Vagina (tissue), 2 donors: ENCODE data around the gene DIPK2A.
A peak's percentile ranks its signal among the peaks of the same experiment; 100 is the strongest.

Source experiments
- POLR2A ChIP-seq, 2 donors: fragments of 450-650 bp; IDR thresholded peaks; one replicate each; pipeline ENCODE4 v1.6.1; 2017; ENCODE audit warnings: antibody characterized with exemption in 2 of 2, mild to moderate bottlenecking in 2 of 2, moderate library complexity in 2 of 2
- TF ChIP-seq, protein P1 (sequence below), 3 experiments: fragments of 450-650 bp in 2 of 3; fragments of 200-600 bp in 1 of 3; sonication (generic) in 1 of 3; IDR thresholded peaks; one replicate each; pipeline ENCODE4 v1.5.1; 2017 to 2019; ENCODE audit warnings: antibody characterized with exemption in 3 of 3, mild to moderate bottlenecking in 2 of 3, moderate library complexity in 2 of 3

DNA sequence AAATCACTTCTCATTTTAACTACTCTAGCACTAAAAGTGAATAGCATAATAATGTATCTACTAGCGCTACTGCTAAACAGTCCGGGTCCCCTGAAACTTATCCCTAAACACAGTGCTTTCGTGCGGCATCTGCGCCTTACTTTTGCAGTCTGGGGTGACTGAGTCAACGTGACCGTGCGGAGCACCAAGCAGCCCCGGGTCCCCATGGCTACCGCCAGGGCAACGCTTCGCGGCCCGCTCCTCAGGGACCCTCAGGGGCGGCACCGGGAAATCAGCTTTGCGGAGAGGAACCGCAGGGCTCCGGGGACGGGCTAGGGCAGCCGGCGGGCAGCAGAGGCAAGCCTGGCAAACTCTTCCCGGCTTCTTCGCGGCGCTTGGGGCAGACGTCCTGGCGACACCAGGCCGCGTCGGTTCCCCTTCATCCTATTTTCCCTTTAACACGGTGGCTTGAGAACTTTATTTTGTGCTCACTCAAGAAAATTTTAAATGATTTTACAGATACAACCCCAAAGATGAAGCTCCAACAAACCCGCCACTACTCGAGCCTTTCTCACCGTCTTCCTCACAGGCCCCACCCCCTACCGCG lies 757 bp upstream of the DIPK2A start:
- TF ChIP-seq, protein P1, sequence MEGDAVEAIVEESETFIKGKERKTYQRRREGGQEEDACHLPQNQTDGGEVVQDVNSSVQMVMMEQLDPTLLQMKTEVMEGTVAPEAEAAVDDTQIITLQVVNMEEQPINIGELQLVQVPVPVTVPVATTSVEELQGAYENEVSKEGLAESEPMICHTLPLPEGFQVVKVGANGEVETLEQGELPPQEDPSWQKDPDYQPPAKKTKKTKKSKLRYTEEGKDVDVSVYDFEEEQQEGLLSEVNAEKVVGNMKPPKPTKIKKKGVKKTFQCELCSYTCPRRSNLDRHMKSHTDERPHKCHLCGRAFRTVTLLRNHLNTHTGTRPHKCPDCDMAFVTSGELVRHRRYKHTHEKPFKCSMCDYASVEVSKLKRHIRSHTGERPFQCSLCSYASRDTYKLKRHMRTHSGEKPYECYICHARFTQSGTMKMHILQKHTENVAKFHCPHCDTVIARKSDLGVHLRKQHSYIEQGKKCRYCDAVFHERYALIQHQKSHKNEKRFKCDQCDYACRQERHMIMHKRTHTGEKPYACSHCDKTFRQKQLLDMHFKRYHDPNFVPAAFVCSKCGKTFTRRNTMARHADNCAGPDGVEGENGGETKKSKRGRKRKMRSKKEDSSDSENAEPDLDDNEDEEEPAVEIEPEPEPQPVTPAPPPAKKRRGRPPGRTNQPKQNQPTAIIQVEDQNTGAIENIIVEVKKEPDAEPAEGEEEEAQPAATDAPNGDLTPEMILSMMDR (IDR thresholded peaks at IDR 0.05), result no peak
- TF ChIP-seq POLR2A (IDR thresholded peaks at IDR 0.05), result peak in 1 of 2 donors; percentile 25
